GM19324 (cell line): ENCODE data around the gene DTNBP1.

Source experiments
- ATAC-seq: cut with Tn5 transposase; IDR thresholded peaks from one replicate; pipeline ENCODE4 v1.9.1; 2021; ENCODE audit warnings: mild to moderate bottlenecking, moderate library complexity; ENCODE audit not compliant: unreplicated experiment, low FRiP score

DTNBP1 gene

GRCh38 chr6:15489261-15489962 lies 173.4 kb downstream of the DTNBP1 start:
- no peak for ATAC-seq

- no peak for ATAC-seq
Observed at GRCh38 chr6:15487262-15487661, 175.6 kb downstream of the DTNBP1 start.

- no peak for ATAC-seq
Observed at GRCh38 chr6:15485936-15486335, 176.9 kb downstream of the DTNBP1 start.

- ATAC-seq: no peak
Observed at GRCh38 chr6:15484821-15485220, 178.0 kb downstream of the DTNBP1 start.

GRCh38 chr6:15484140-15484539 lies 178.7 kb downstream of the DTNBP1 start:
- ATAC-seq: no peak

- no peak for ATAC-seq
Observed at GRCh38 chr6:15483060-15483459, 179.8 kb downstream of the DTNBP1 start.

- ATAC-seq: no peak
Observed at GRCh38 chr6:15481390-15482291, 181.2 kb downstream of the DTNBP1 start.

- no peak for ATAC-seq
Observed at GRCh38 chr6:15480525-15480924, 182.3 kb downstream of the DTNBP1 start.

- ATAC-seq: no peak
Observed at GRCh38 chr6:15479761-15480160, 183.1 kb downstream of the DTNBP1 start.

GRCh38 chr6:15477746-15478145 lies 185.1 kb downstream of the DTNBP1 start:
- ATAC-seq: no peak

- no peak for ATAC-seq
Observed at GRCh38 chr6:15476631-15477380, 186.0 kb downstream of the DTNBP1 start.

GRCh38 chr6:15475872-15476271 lies 187.0 kb downstream of the DTNBP1 start:
- ATAC-seq: no peak

GRCh38 chr6:15475261-15475660 lies 187.6 kb downstream of the DTNBP1 start:
- no peak for ATAC-seq

- no peak for ATAC-seq
Observed at GRCh38 chr6:15474196-15474595, 188.6 kb downstream of the DTNBP1 start.

- ATAC-seq: no peak
Observed at GRCh38 chr6:15473741-15474161, 189.1 kb downstream of the DTNBP1 start.

GRCh38 chr6:15473174-15473573 lies 189.7 kb downstream of the DTNBP1 start:
- no peak for ATAC-seq
